Stimulated activated CD8-positive, alpha-beta memory T cell treated with anti-CD3 and anti-CD28 coated beads, Interleukin-4, amount 100 ng/mL, for 1 hour (primary cell): Measurements from ENCODE around the gene TXLNG.
A peak's percentile ranks its signal among the peaks of the same experiment; 100 is the strongest.

ENCODE experiments used
- DNase-seq, 2 donors: peaks; one replicate each; pipeline ENCODE4 v3.0.0-alpha.2; 2020; ENCODE audit warnings: low read depth in 2 of 2, low spot score in 1 of 2

Gene TXLNG

GRCh38 chrX:16785247-16786138 is 773 bp upstream of the TXLNG start:
- DNase-seq = no peak

GRCh38 chrX:16786791-16787735 is 797 bp downstream of the TXLNG start:
- DNase-seq = peak in 1 of 2 donors; percentile 5

GRCh38 chrX:16788477-16788876 is 2.2 kb downstream of the TXLNG start:
- DNase-seq = no peak

GRCh38 chrX:16796298-16796697 is 10.0 kb downstream of the TXLNG start:
- DNase-seq = no peak

- DNase-seq = no peak
Observed at GRCh38 chrX:16797358-16797757, 11.1 kb downstream of the TXLNG start.

- DNase-seq = no peak
Observed at GRCh38 chrX:16797841-16798240, 11.6 kb downstream of the TXLNG start.

GRCh38 chrX:16804923-16805464 is 18.7 kb downstream of the TXLNG start:
- DNase-seq = no peak

- DNase-seq = no peak
Observed at GRCh38 chrX:16807548-16807947, 21.3 kb downstream of the TXLNG start.

GRCh38 chrX:16807976-16808542 is 21.8 kb downstream of the TXLNG start:
- no peak for DNase-seq

GRCh38 chrX:16814597-16814996 is 28.3 kb downstream of the TXLNG start:
- no peak for DNase-seq

- DNase-seq = no peak
Observed at GRCh38 chrX:16819634-16820033, 33.4 kb downstream of the TXLNG start.

- no peak for DNase-seq
Observed at GRCh38 chrX:16822723-16823122, 36.5 kb downstream of the TXLNG start.

- no peak for DNase-seq
Observed at GRCh38 chrX:16825264-16826035, 39.2 kb downstream of the TXLNG start.

GRCh38 chrX:16826207-16826606 is 39.9 kb downstream of the TXLNG start:
- no peak for DNase-seq

GRCh38 chrX:16827225-16827624 is 41.0 kb downstream of the TXLNG start:
- DNase-seq = no peak

- DNase-seq = no peak
Observed at GRCh38 chrX:16828124-16828908, 42.0 kb downstream of the TXLNG start.

- no peak for DNase-seq
Observed at GRCh38 chrX:16832301-16832700, 46.0 kb downstream of the TXLNG start.

- DNase-seq = no peak
Observed at GRCh38 chrX:16834806-16835205, 48.5 kb downstream of the TXLNG start.

- DNase-seq = no peak
Observed at GRCh38 chrX:16836371-16836770, 50.1 kb downstream of the TXLNG start.
